WERI-Rb-1 (cell line): Measurements from ENCODE around the gene CELSR3.

ENCODE experiments used
- DNase-seq: peaks from one replicate; pipeline ENCODE4 v3.0.0-alpha.2; 2020
- H3K27ac ChIP-seq: fragments of 250-450 bp; sonication (Bioruptor Pico); 2 replicates; pipeline ENCODE4 v1.5.1; 2020; ENCODE audit warnings: mild to moderate bottlenecking, moderate library complexity
- H3K27me3 ChIP-seq: fragments of 250-450 bp; sonication (Bioruptor Pico); 2 replicates; pipeline ENCODE4 v1.5.1; 2021; ENCODE audit warnings: mild to moderate bottlenecking, low read depth, moderate library complexity; ENCODE audit not compliant: insufficient read depth, severe bottlenecking
- H3K36me3 ChIP-seq: fragments of 250-450 bp; sonication (Bioruptor Pico); 2 replicates; pipeline ENCODE4 v1.5.1; 2020; ENCODE audit warnings: mild to moderate bottlenecking, moderate library complexity
- H3K4me3 ChIP-seq: 2 replicates; pipeline ENCODE4 v1.5.1; 2011; ENCODE audit warnings: low read depth, mild to moderate bottlenecking, control low read depth, low read length
- H3K9me3 ChIP-seq: fragments of 250-450 bp; sonication (Bioruptor Pico); 2 replicates; pipeline ENCODE4 v1.5.1; 2021; ENCODE audit warnings: mild to moderate bottlenecking, moderate library complexity; ENCODE audit not compliant: severe bottlenecking
- TF ChIP-seq, protein P1 (sequence below): IDR thresholded peaks from 2 replicates; pipeline ENCODE4 v1.5.1; 2011; ENCODE audit warnings: low read depth, mild to moderate bottlenecking, control low read depth, inconsistent platforms, low read length

Gene CELSR3

DNA sequence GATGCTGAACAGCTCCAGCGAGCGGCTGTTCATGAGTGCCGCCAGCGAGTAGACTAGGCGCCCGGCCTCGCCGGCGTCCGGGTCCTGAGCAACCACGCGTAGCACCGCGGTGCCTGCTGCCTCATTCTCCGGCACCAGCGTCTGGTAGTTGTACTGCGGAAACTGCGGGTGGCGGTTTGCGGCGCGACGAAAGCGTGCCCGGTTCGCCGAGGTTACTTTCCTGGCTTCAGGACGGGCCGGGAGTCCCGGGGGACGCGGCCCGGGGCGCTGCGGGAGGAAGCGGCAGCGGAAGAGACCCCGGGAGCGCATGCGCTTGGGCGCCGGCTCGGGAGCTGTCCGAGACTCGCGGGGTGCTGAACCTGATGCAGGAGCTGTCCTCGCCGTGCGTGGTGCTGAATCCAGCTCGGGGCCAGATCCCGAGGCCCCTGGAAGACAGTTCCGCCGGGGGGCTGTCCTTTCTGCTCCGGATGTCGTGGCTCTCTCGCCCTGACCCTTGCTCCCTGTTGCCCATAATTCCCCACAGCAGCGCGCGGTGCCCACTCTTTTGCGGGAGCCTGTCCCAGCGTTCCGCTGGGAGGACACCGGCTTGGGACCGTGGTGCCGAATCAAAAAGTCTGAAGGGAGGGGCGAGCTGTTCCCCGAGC lies 1.1 kb downstream of the CELSR3 start:
- Histone ChIP-seq H3K4me3 (peak overlapping the region; percentile 82), H3K36me3 (peaks cover 67% of the 10 kb centered on the region), H3K27ac (peak overlapping the region; percentile 97), H3K9me3 (peaks cover 20% of the 10 kb centered on the region), H3K27me3 (no peaks in the 10 kb centered on the region)
- TF ChIP-seq, protein P1, sequence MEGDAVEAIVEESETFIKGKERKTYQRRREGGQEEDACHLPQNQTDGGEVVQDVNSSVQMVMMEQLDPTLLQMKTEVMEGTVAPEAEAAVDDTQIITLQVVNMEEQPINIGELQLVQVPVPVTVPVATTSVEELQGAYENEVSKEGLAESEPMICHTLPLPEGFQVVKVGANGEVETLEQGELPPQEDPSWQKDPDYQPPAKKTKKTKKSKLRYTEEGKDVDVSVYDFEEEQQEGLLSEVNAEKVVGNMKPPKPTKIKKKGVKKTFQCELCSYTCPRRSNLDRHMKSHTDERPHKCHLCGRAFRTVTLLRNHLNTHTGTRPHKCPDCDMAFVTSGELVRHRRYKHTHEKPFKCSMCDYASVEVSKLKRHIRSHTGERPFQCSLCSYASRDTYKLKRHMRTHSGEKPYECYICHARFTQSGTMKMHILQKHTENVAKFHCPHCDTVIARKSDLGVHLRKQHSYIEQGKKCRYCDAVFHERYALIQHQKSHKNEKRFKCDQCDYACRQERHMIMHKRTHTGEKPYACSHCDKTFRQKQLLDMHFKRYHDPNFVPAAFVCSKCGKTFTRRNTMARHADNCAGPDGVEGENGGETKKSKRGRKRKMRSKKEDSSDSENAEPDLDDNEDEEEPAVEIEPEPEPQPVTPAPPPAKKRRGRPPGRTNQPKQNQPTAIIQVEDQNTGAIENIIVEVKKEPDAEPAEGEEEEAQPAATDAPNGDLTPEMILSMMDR: no peak
- DNase-seq: no peak

GRCh38 chr3:48660800-48661400 lies 1.8 kb downstream of the CELSR3 start:
- Histone ChIP-seq H3K4me3 (no peak overlapping the region), H3K27ac (no peak overlapping the region), H3K27me3 (no peaks in the 10 kb centered on the region), H3K9me3 (peaks cover 20% of the 10 kb centered on the region), H3K36me3 (peaks cover 67% of the 10 kb centered on the region)
- TF ChIP-seq, protein P1: no peak
- DNase-seq: no peak

GRCh38 chr3:48656841-48657281 lies 5.8 kb downstream of the CELSR3 start:
- TF ChIP-seq, protein P1: no peak
- Histone ChIP-seq H3K9me3 (peaks cover 19% of the 10 kb centered on the region), H3K27me3 (no peaks in the 10 kb centered on the region), H3K4me3 (no peak overlapping the region), H3K27ac (no peak overlapping the region), H3K36me3 (peaks cover 94% of the 10 kb centered on the region)
- no peak for DNase-seq

- TF ChIP-seq, protein P1: no peak
- Histone ChIP-seq H3K27ac (no peak overlapping the region), H3K27me3 (no peaks in the 10 kb centered on the region), H3K9me3 (peaks cover 12% of the 10 kb centered on the region), H3K4me3 (no peak overlapping the region), H3K36me3 (peaks cover 94% of the 10 kb centered on the region)
- no peak for DNase-seq
These were observed 6.4 kb downstream of the CELSR3 start for GRCh38 chr3:48656061-48656840.

DNA sequence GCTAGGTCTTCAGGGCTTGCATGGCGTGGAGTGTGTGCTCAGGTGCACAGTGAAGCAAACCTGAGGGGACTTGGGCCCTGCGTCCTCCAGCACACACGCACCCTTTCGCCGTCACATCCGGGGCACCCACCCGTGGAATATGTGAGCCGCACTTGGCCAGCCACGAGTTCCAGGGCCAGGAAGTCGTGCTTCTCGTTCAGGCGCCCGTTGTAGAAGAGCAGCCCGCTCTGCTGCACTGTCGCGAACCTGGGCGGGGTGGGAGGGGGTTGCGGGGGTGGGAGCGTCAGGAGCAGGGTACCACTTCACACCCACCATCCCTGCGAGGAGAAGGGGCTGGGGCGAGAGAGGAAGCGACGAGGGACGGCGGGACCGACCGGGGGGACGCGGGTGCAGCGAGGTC lies 7.1 kb downstream of the CELSR3 start:
- TF ChIP-seq, protein P1: no peak
- no peak for DNase-seq
- H3K27ac ChIP-seq: no peak overlapping the region
- peaks cover 6% of the 10 kb centered on the region for H3K9me3 ChIP-seq
- no peak overlapping the region for H3K4me3 ChIP-seq
- H3K36me3 ChIP-seq: peaks cover 94% of the 10 kb centered on the region
- no peaks in the 10 kb centered on the region for H3K27me3 ChIP-seq
